Activated CD4-positive, alpha-beta memory T cell treated with anti-CD3 and anti-CD28 coated beads for 36 hours (primary cell): ENCODE data around the gene DNHD1. TPM values are rescaled to one million over a fixed set of nuclear protein-coding genes. Genes with fewer than 3 reads are reported as not detected.

Experiments
- CTCF ChIA-PET: fragments of 350-600 bp; sonication (Branson Sonifier 250); formaldehyde crosslinking; loops from one replicate; lab custom pipeline; 2021; ENCODE audit warnings: antibody characterized with exemption, inconsistent platforms; lab: Charles Lee
- POLR2A ChIA-PET: fragments of 350-600 bp; sonication (Branson Sonifier 250); formaldehyde crosslinking; loops from one replicate; lab custom pipeline; 2021; ENCODE audit warnings: antibody characterized with exemption; lab: Charles Lee
- DNase-seq: peaks from one replicate; pipeline ENCODE4 v3.0.0-alpha.2; 2020
- H3K27ac Mint-ChIP-seq: one replicate; pipeline ENCODE4 v1.8.0; 2021; ENCODE audit warnings: mixed read lengths
- H3K27me3 Mint-ChIP-seq: one replicate; pipeline ENCODE4 v1.8.0; 2021; ENCODE audit warnings: mixed read lengths
- H3K36me3 Mint-ChIP-seq: one replicate; pipeline ENCODE4 v1.8.0; 2021; ENCODE audit warnings: mixed read lengths
- H3K4me1 Mint-ChIP-seq: one replicate; pipeline ENCODE4 v1.8.0; 2021; ENCODE audit warnings: low read depth, mixed read lengths
- H3K4me3 Mint-ChIP-seq: one replicate; pipeline ENCODE4 v1.8.0; 2021; ENCODE audit warnings: mild to moderate bottlenecking, mixed read lengths
- H3K9me3 Mint-ChIP-seq: one replicate; pipeline ENCODE4 v1.8.0; 2021; ENCODE audit warnings: mixed read lengths
- intact Hi-C: fragments of 100-400 bp; cut with micrococcal nuclease; formaldehyde crosslinking; loops from one replicate; pipeline ENCODE4 v1.15.1; 2023
- total RNA-seq, 2 experiments: library from RNA; stranded (reverse); gene quantifications; one replicate each; pipeline ENCODE4 v1.2.3, GENCODE V29; 2021

DNHD1 gene
- total RNA-seq, 2 experiments from 2014 or later: 18.6 to 20.3 TPM

DNA sequence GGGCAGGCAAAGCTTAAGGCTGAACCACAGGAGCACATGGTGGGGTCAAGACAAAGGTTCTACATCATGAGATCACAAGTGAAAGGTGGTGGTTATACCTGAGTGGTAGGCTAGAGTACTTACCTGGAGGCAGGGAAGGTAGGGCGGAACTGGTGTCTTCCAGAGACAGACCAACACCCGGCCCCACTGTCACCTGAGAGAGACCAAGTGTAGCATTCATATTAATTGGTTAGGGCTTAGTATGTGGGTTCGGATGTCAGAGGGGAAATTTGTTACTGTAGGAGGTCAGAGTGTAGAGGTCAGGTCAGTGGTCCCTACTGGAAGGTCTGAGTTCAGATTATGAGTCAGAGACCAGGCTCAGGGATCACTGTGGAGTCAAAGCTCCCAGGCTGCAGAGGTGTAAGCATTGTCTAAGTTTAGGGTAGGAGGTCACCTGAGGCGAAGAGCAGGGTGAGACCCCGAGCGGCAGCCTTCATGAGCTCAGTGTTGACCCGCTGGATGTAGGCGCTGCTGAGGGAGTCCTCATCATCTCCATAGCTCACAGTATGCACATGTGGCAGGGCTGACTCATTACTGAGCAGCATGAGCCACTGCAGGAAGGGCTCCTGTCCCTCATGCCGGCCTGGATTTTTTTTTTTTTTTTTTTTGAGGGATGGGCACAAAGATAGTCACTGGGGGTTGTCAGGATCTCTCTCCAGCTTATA lies 119.0 kb downstream of the DNHD1 start:
- no peak overlapping the region for H3K27ac Mint-ChIP-seq
- POLR2A ChIA-PET: no interaction called here
- no peaks in the 10 kb centered on the region for H3K9me3 Mint-ChIP-seq
- no peaks in the 10 kb centered on the region for H3K27me3 Mint-ChIP-seq
- DNase-seq: no peak
- CTCF ChIA-PET: interaction anchor here (1.0 to 3.9 kb wide), 3 partner anchors 12 to 67 kb away, joined by 3 to 31 read pairs (median 4); partner anchors contain the start of genes ILK, MRPL17 and RRP8
- intact Hi-C loops: loop anchor here (10.0 kb wide), 1 partner anchor 1059 kb away; the partner anchor contains the start of gene CYB5R2
- H3K4me1 Mint-ChIP-seq: peaks cover 10% of the 10 kb centered on the region
- H3K36me3 Mint-ChIP-seq: peaks cover 13% of the 10 kb centered on the region
- no peak overlapping the region for H3K4me3 Mint-ChIP-seq

DNA sequence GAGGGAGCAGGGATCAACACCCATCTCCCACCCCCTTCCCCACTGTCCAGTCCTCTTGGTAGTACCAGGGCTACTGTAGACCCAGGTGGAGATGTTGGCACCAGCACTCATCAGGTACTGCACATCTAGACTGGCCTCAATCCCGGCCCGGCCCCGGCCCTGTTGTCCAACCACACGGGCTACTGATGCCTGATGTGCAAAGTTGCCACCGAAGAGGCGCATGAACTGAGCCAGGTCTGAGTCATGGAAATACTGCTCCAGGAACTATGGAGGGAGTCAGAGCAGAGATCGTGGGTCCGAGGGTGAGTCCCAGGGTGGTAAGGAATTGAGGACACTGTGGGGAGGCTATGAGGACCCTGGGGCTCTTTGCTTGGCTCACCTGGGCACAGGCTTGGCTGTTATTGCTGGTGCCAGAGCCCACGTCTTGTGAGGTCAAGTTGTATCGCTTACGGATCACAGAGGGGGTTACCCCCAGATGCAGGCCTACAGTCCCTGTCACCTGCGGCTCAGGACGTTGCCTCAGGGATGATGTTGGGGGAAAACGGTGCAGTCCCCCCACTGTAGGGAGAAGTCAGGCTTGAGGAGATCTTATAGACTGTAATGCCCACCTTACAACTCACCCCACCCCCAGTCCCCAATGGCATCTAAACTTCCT lies 119.6 kb downstream of the DNHD1 start:
- DNase-seq: no peak
- intact Hi-C loops: loop anchor here (10.0 kb wide), 1 partner anchor 1058 kb away; the partner anchor contains the start of gene CYB5R2
- H3K27ac Mint-ChIP-seq: no peak overlapping the region
- H3K27me3 Mint-ChIP-seq: no peaks in the 10 kb centered on the region
- H3K4me3 Mint-ChIP-seq: no peak overlapping the region
- H3K36me3 Mint-ChIP-seq: peaks cover 6% of the 10 kb centered on the region
- POLR2A ChIA-PET: no interaction called here
- peaks cover 10% of the 10 kb centered on the region for H3K4me1 Mint-ChIP-seq
- H3K9me3 Mint-ChIP-seq: no peaks in the 10 kb centered on the region
- CTCF ChIA-PET: interaction anchor here (1.1 to 3.9 kb wide), 2 partner anchors 13 to 51 kb away, joined by 3 to 31 read pairs; partner anchors contain the start of genes ILK and RRP8

DNA sequence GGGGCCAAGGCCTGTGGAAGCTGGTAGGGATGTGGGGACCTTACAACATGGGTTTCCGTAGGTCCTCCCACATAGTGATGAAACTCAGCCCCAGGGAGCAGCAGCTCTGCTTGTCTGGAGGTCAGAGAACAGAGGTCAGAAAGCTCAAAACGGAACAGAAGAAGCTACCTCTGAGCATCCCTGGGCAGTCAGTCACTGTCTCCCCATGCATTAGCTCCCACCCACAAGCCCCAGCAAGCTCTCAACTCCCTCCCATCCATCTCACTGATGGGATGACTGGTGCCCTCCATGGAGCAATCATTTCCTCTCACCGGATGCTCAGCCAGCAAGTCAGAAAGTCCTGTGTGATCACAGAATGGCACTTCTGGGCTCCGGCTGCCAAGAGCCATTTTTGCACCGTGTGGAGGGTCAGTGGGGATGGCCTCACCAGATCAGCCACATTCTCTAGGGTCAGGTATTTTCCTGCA lies 120.3 kb downstream of the DNHD1 start:
- peak overlapping the region; percentile 12 for H3K4me3 Mint-ChIP-seq
- peaks cover 10% of the 10 kb centered on the region for H3K4me1 Mint-ChIP-seq
- intact Hi-C loops: loop anchor here (10.0 kb wide), 1 partner anchor 1057 kb away; the partner anchor contains the start of gene CYB5R2
- ChIA-PET POLR2A (interaction anchor here (2.3 to 2.8 kb wide), 3 partner anchors 9 to 65 kb away, joined by 20 to 23 read pairs (median 20); partner anchors contain the start of genes ILK, MRPL17 and RRP8), CTCF (interaction anchor here (0.6 to 3.9 kb wide), 13 partner anchors 9 to 139 kb away, joined by 3 to 35 read pairs (median 4); partner anchors contain the start of genes ARFIP2, ILK, MRPL17 and RRP8)
- no peaks in the 10 kb centered on the region for H3K27me3 Mint-ChIP-seq
- peaks cover 6% of the 10 kb centered on the region for H3K36me3 Mint-ChIP-seq
- peak; percentile 21 for DNase-seq
- H3K27ac Mint-ChIP-seq: no peak overlapping the region
- H3K9me3 Mint-ChIP-seq: no peaks in the 10 kb centered on the region

DNA sequence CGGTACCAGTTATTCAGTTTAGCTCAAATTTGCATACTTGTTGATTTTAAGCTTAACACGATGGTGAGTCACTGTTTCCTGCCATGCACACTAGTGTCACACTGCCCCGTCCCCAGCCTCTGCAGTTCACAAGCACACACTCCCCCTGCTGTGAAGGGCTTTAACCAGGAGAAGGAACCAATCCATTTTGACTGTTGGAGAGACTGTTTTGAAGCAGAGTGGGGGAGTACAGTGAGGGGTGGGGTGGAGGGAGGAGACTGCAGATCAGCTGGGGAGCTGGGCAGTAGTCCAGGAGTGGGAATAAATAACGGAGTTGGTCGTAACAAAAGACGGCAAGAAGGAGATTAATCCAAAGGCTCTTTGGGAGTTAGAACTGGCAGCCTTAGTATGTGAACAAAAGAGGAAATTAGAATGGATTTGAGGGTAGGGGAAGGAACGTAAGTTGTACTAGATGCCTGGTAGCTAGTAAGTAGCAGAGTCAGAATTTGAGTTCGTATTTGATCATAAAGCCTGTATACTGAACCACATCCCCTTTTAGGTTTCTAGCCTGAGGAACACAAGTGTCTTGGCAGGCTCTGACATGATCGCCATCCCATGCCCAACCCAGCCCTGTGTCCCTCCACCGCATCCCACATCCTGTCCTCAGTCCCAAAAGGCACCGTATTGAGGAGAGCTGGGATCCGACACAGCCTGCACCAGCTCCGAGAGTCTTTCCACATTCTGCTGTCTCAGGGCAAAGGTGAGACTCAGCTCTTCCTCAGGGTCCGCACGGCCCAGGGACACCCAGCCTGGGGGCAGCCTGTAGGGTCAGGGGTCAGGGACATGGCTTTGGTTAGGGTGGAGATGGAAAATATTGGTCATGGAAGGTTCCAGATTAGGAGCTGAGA lies 121.3 kb downstream of the DNHD1 start:
- H3K27ac Mint-ChIP-seq: no peak overlapping the region

DNA sequence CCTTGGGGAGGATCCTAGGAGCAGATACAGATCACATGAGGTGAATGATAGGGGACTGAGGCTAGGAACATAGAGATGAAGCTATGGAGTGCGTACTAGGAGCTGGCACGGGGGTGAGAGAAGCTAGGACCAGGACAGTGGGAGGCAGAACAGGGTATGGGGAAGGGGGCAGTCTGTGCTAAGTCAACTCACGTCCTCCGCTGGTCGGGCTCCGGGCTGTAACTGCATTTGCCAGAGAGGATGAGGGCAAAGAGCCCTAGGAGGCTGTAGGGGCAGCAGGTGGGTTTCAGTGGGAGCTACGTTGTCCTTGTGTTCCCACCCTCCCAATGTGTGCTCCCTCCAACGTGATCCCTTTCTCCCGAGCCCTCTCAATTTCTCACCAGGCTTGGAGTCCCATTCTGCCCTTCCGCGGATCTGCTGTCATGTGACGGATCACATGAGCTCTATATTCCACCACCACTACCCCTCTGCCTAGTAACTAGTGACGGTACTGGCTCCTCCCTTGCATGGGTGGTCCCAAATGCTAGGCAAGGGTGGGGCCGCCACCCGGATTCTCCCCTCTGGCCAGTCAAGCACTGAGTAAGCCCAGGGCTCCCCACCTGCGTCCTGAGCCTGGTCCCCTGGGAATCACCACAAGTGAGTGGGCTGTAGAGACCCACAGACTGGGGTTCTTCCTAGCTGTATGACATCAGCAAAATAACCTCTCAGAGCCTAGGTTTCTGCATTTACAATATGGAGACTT lies 122.1 kb downstream of the DNHD1 start, which contains the start of gene TPP1:
TSS of gene TPP1 (minus strand) at position 419 of the 742 bp plus-strand sequence. CDS start at position 397, 22 bp downstream.
- CTCF ChIA-PET: interaction anchor here (0.7 to 3.9 kb wide), 20 partner anchors 9 to 240 kb away, joined by 3 to 35 read pairs (median 5); partner anchors contain the start of genes ARFIP2, ILK, MRPL17 and RRP8
- Mint-ChIP-seq H3K27ac (no peak within 1 kb of the TSS), H3K36me3 (peaks cover 6% of the 10 kb centered on the region), H3K9me3 (no peaks in the 10 kb centered on the region), H3K4me3 (no peak within 1 kb of the TSS), H3K27me3 (no peaks in the 10 kb centered on the region), H3K4me1 (peaks cover 10% of the 10 kb centered on the region)
- intact Hi-C loops: loop anchor here (1.0 to 10.0 kb wide), 4 partner anchors 28 to 1056 kb away; partner anchors contain the start of genes CYB5R2, MRPL17 and TRIM5
- POLR2A ChIA-PET: interaction anchor here (0.6 to 2.8 kb wide), 10 partner anchors 8 to 229 kb away, joined by 3 to 23 read pairs (median 4); partner anchors contain the start of genes ILK, MRPL17, RRP8 and SMPD1
- peak; percentile 93 for DNase-seq

More for the DNA sequence above, 121.3 kb downstream of the DNHD1 start:
- Mint-ChIP-seq H3K4me3 (no peak overlapping the region), H3K4me1 (peaks cover 10% of the 10 kb centered on the region), H3K36me3 (peaks cover 6% of the 10 kb centered on the region), H3K9me3 (no peaks in the 10 kb centered on the region), H3K27me3 (no peaks in the 10 kb centered on the region)
- CTCF ChIA-PET: interaction anchor here (0.6 to 3.9 kb wide), 24 partner anchors 9 to 239 kb away, joined by 3 to 35 read pairs (median 4); partner anchors contain the start of genes ARFIP2, ILK, MRPL17 and RRP8
- POLR2A ChIA-PET: interaction anchor here (0.6 to 2.8 kb wide), 10 partner anchors 9 to 228 kb away, joined by 3 to 23 read pairs (median 4); partner anchors contain the start of genes ILK, MRPL17, RRP8 and SMPD1
- intact Hi-C loops: loop anchor here (1.0 to 10.0 kb wide), 6 partner anchors 14 to 1056 kb away; partner anchors contain the start of genes CYB5R2, MRPL17 and TRIM5
- peak; percentile 83 for DNase-seq

DNA sequence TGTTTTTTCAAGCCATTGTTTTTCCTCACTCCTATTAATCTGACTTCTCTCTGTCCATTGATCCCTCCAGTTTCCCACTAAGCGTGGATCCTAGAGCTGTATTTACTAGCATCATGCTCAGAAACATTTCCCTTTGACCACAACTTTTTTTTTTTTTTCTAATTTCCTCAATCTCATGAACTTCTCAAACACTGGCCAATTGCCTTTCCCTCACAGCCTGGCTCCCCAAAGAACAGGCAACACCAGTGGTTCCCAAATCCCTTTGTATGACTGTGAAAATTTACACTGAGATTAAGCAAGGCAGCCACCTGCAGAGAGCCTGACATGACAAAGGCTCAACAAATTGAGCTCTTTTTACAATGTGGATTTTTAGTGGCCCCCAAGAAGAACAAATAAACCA lies 123.6 kb downstream of the DNHD1 start:
- POLR2A ChIA-PET: interaction anchor here (0.7 to 1.0 kb wide), 2 partner anchors 11 to 26 kb away, joined by 3 read pairs; no protein-coding TSS in a partner anchor
- DNase-seq: no peak
- peaks cover 5% of the 10 kb centered on the region for H3K36me3 Mint-ChIP-seq
- intact Hi-C loops: no loop called here
- CTCF ChIA-PET: interaction anchor here (0.6 to 1.9 kb wide), 6 partner anchors 7 to 241 kb away, joined by 3 to 10 read pairs (median 4); partner anchors contain the start of genes MRPL17 and TAF10
- no peaks in the 10 kb centered on the region for H3K9me3 Mint-ChIP-seq
- H3K4me3 Mint-ChIP-seq: no peak overlapping the region
- no peaks in the 10 kb centered on the region for H3K27me3 Mint-ChIP-seq
- H3K4me1 Mint-ChIP-seq: peaks cover 10% of the 10 kb centered on the region
- no peak overlapping the region for H3K27ac Mint-ChIP-seq

Other genes with a start within 250 kb of the DNHD1 start
- gene CCKBR, start 237.4 kb upstream of the DNHD1 start, total RNA-seq: not detected
- gene CAVIN3, start 176.8 kb upstream of the DNHD1 start, total RNA-seq: 10 to 100 TPM; 27.3 to 29.2 TPM
- 10 to 100 TPM; 23.4 to 23.8 TPM for gene SMPD1, start 106.8 kb upstream of the DNHD1 start, total RNA-seq
- 10 to 100 TPM; 51.6 to 55.3 TPM for gene APBB1, start 78.2 kb upstream of the DNHD1 start, total RNA-seq
- under 1 TPM in 1 of 2 experiments, not detected in 1; 0.56 TPM for gene HPX, start 56.3 kb upstream of the DNHD1 start, total RNA-seq
- gene TRIM3, start 23.3 kb upstream of the DNHD1 start, total RNA-seq: 1 to 10 TPM; 6.4 to 8.0 TPM
- 10 to 100 TPM; 35.1 to 37.8 TPM for gene ARFIP2, start 15.9 kb upstream of the DNHD1 start, total RNA-seq
- gene TIMM10B, start 15.8 kb upstream of the DNHD1 start, total RNA-seq: 10 to 100 TPM; 40.2 to 41.3 TPM
- gene RRP8, start 106.3 kb downstream of the DNHD1 start, total RNA-seq: 10 to 100 TPM; 34.9 to 37.5 TPM
- 10 to 100 TPM; 89.2 to 95.8 TPM for gene ILK, start 106.5 kb downstream of the DNHD1 start, total RNA-seq
- gene TAF10, start 114.9 kb downstream of the DNHD1 start, total RNA-seq: 100 to 1,000 TPM; 158 to 165 TPM
- 10 to 100 TPM; 53.2 to 56.6 TPM for gene TPP1, start 122.1 kb downstream of the DNHD1 start, total RNA-seq
- under 1 TPM; 0.80 to 0.90 TPM for gene DCHS1, start 158.5 kb downstream of the DNHD1 start, total RNA-seq
- 100 to 1,000 TPM in 1 of 2 experiments, 10 to 100 TPM in 1; 98.5 to 102 TPM for gene MRPL17, start 186.1 kb downstream of the DNHD1 start, total RNA-seq